Thoracic aorta (tissue), 2 donors: ENCODE measurements around the gene NPHP4. TPM values are rescaled to one million over a fixed set of nuclear protein-coding genes. Genes with fewer than 3 reads are reported as not detected.
"Not testable (repeated sequence)": the region's sequence is repeated elsewhere in the genome, so short reads cannot be mapped to it uniquely, and the experiment has no call there.

Experiments
- ATAC-seq: fragments of 150-250 bp; one replicate; pipeline ENCODE4 v1.8.0; 2017; ENCODE audit warnings: low read depth; ENCODE audit not compliant: insufficient number of reproducible peaks, low FRiP score
- DNase-seq: peaks from one replicate; pipeline ENCODE4 v3.0.0-alpha.2; 2020; ENCODE audit warnings: low spot score
- H3K27ac ChIP-seq, 2 donors: fragments of 200-600 bp; sonication (generic); 1 replicate in 1 of 2; 2 replicates in 1 of 2; pipeline ENCODE4 v1.5.1; 2016; ENCODE audit warnings: mild to moderate bottlenecking in 2 of 2, moderate library complexity in 2 of 2
- H3K27me3 ChIP-seq: fragments of 200-600 bp; sonication (generic); replicated peaks from 2 replicates; pipeline ENCODE4 v1.6.0; 2016; ENCODE audit warnings: mild to moderate bottlenecking; ENCODE audit not compliant: insufficient read depth
- H3K36me3 ChIP-seq: fragments of 200-600 bp; sonication (generic); one replicate; pipeline ENCODE4 v1.5.1; 2016
- H3K4me1 ChIP-seq, 2 donors: fragments of 200-600 bp; sonication (generic); 1 replicate in 1 of 2; 2 replicates in 1 of 2; pipeline versions ENCODE4 v1.5.1 to v1.6.0; 2016; ENCODE audit warnings: low read depth in 2 of 2, mild to moderate bottlenecking in 1 of 2; ENCODE audit not compliant: control insufficient read depth in 1 of 2
- H3K4me3 ChIP-seq: fragments of 200-600 bp; sonication (generic); 2 replicates; pipeline ENCODE4 v1.5.1; 2016; ENCODE audit warnings: mild to moderate bottlenecking
- H3K9me3 ChIP-seq: fragments of 200-600 bp; sonication (generic); 2 replicates; pipeline ENCODE4 v1.5.1; 2016
- CTCF ChIP-seq: fragments of 200-600 bp; sonication (generic); IDR thresholded peaks from one replicate; pipeline ENCODE4 v1.5.1; 2019; ENCODE audit warnings: antibody characterized with exemption
- total RNA-seq, 2 donors: library from RNA; depleted of rRNA; stranded (reverse); fragments of >200 nt; gene quantifications; one replicate each; pipeline versions ENCODE4 v1.1.0 to v1.2.3, GENCODE V29; 2016

The NPHP4 gene
- total RNA-seq, 2 donors from 2014 or later, result 11.4 to 15.1 TPM

- DNase-seq (no peak), ATAC-seq (no peak)
- H3K36me3 ChIP-seq, result no peaks in the 10 kb centered on the region
- no peaks in the 10 kb centered on the region for H3K9me3 ChIP-seq
- H3K4me3 ChIP-seq, result no peak overlapping the region
- H3K4me1 ChIP-seq, result no peaks in the 10 kb centered on the region
- H3K27ac ChIP-seq, result no peak overlapping the region
- no peaks in the 10 kb centered on the region for H3K27me3 ChIP-seq
- TF ChIP-seq CTCF, result no peak
Observed at GRCh38 chr1:5854754-5855153, 137.5 kb downstream of the NPHP4 start.

- not testable (repeated sequence) for ATAC-seq, H3K27ac ChIP-seq, H3K9me3 ChIP-seq, H3K4me1 ChIP-seq, H3K4me3 ChIP-seq, H3K27me3 ChIP-seq, H3K36me3 ChIP-seq, DNase-seq
Observed at GRCh38 chr1:5853858-5854257, 138.4 kb downstream of the NPHP4 start.

GRCh38 chr1:5850503-5850902 lies 141.7 kb downstream of the NPHP4 start:
- DNase-seq (no peak), ATAC-seq (no peak)
- H3K27ac ChIP-seq, result no peak overlapping the region
- no peaks in the 10 kb centered on the region for H3K27me3 ChIP-seq
- no peak overlapping the region for H3K4me3 ChIP-seq
- TF ChIP-seq CTCF, result no peak
- H3K9me3 ChIP-seq, result no peaks in the 10 kb centered on the region
- H3K36me3 ChIP-seq, result no peaks in the 10 kb centered on the region
- H3K4me1 ChIP-seq, result no peaks in the 10 kb centered on the region

GRCh38 chr1:5849550-5849949 lies 142.7 kb downstream of the NPHP4 start:
- no peak for TF ChIP-seq CTCF
- no peak for ATAC-seq
- Histone ChIP-seq H3K4me3 (no peak overlapping the region), H3K27ac (no peak overlapping the region), H3K9me3 (no peaks in the 10 kb centered on the region), H3K4me1 (no peaks in the 10 kb centered on the region), H3K27me3 (no peaks in the 10 kb centered on the region), H3K36me3 (no peaks in the 10 kb centered on the region)
- no peak for DNase-seq

- no peaks in the 10 kb centered on the region for H3K36me3 ChIP-seq
- H3K27me3 ChIP-seq, result no peaks in the 10 kb centered on the region
- DNase-seq, result no peak
- no peak overlapping the region for H3K27ac ChIP-seq
- H3K4me3 ChIP-seq, result no peak overlapping the region
- H3K9me3 ChIP-seq, result no peaks in the 10 kb centered on the region
- H3K4me1 ChIP-seq, result no peaks in the 10 kb centered on the region
- no peak for ATAC-seq
- TF ChIP-seq CTCF, result no peak
Observed at GRCh38 chr1:5847013-5847659, 145.1 kb downstream of the NPHP4 start.

- TF ChIP-seq CTCF, result no peak
- DNase-seq, result no peak
- Histone ChIP-seq H3K4me3 (no peak overlapping the region), H3K27ac (no peak overlapping the region), H3K27me3 (no peaks in the 10 kb centered on the region), H3K4me1 (no peaks in the 10 kb centered on the region), H3K9me3 (no peaks in the 10 kb centered on the region), H3K36me3 (no peaks in the 10 kb centered on the region)
- ATAC-seq, result no peak
Observed at GRCh38 chr1:5845376-5845775, 146.8 kb downstream of the NPHP4 start.
